Neural cell (in vitro differentiated cells): Measurements from ENCODE around the gene ADGRG3. TPM values are rescaled to one million over a fixed set of nuclear protein-coding genes. Genes with fewer than 3 reads are reported as not detected.

Source experiments
- H2AFZ ChIP-seq: fragments of 200-600, 300-800 bp; sonication (generic), shearing (Covaris generic); 2 replicates; pipeline ENCODE4 v1.6.0; 2014; ENCODE audit warnings: low read depth, mild to moderate bottlenecking, antibody characterized with exemption, low read length, moderate library complexity
- H3F3A ChIP-seq: fragments of 200-600 bp; shearing (Covaris generic); 2 replicates; pipeline ENCODE4 v1.6.1; 2016; ENCODE audit warnings: mild to moderate bottlenecking, moderate library complexity, mixed read lengths, antibody characterized with exemption, low read length; ENCODE audit not compliant: insufficient read depth, poor library complexity, severe bottlenecking
- H3K27ac ChIP-seq: fragments of 200-600, 300-800 bp; sonication (generic), shearing (Covaris generic); 2 replicates; pipeline ENCODE4 v1.5.1; 2014; ENCODE audit warnings: mild to moderate bottlenecking, low read length, moderate library complexity
- H3K27me3 ChIP-seq: fragments of 300-800, 200-600 bp; sonication (generic), shearing (Covaris generic); 2 replicates; pipeline ENCODE4 v1.6.0; 2014; ENCODE audit warnings: mild to moderate bottlenecking, low read depth, low read length, moderate library complexity; ENCODE audit not compliant: insufficient read depth
- H3K36me3 ChIP-seq: fragments of 300-800, 200-600 bp; sonication (generic), shearing (Covaris generic); 2 replicates; pipeline ENCODE4 v1.5.1; 2014; ENCODE audit warnings: mild to moderate bottlenecking, antibody characterized with exemption, low read length, moderate library complexity; ENCODE audit not compliant: insufficient read depth
- H3K4me2 ChIP-seq: fragments of 300-800, 200-600 bp; sonication (generic), shearing (Covaris generic); 2 replicates; pipeline ENCODE4 v1.6.0; 2014; ENCODE audit warnings: mild to moderate bottlenecking, low read length
- H3K4me3 ChIP-seq: fragments of 300-800, 200-600 bp; sonication (generic), shearing (Covaris generic); 2 replicates; pipeline ENCODE4 v1.5.1; 2014; ENCODE audit warnings: mild to moderate bottlenecking, low read length, moderate library complexity
- H3K79me2 ChIP-seq: fragments of 200-600 bp; shearing (Covaris generic); replicated peaks from 2 replicates; pipeline ENCODE4 v1.6.0; 2014; ENCODE audit warnings: mild to moderate bottlenecking, low read length, moderate library complexity; ENCODE audit not compliant: insufficient read depth
- H3K9ac ChIP-seq: fragments of 300-800, 200-600 bp; sonication (generic), shearing (Covaris generic); 2 replicates; pipeline ENCODE4 v1.6.1; 2016; ENCODE audit warnings: mild to moderate bottlenecking, low read length, mixed read lengths
- H3K9me2 ChIP-seq: fragments of 200-600 bp; shearing (Covaris generic); 2 replicates; pipeline ENCODE4 v1.6.1; 2016; ENCODE audit warnings: mild to moderate bottlenecking, low read length, mixed read lengths; ENCODE audit not compliant: insufficient read depth
- H3K9me3 ChIP-seq: fragments of 200-600, 300-800 bp; sonication (generic), shearing (Covaris generic); 2 replicates; pipeline ENCODE4 v1.6.1; 2016; ENCODE audit warnings: mild to moderate bottlenecking, mixed run types, low read length, moderate library complexity, mixed read lengths
- H4K20me1 ChIP-seq: fragments of 200-600 bp; shearing (Covaris generic); 2 replicates; pipeline ENCODE4 v1.6.1; 2016; ENCODE audit warnings: mild to moderate bottlenecking, mixed run types; ENCODE audit not compliant: insufficient read depth
- EP300 ChIP-seq: fragments of 450-650 bp; conservative IDR thresholded peaks from 2 replicates; pipeline ENCODE4 v1.6.1; 2014; ENCODE audit warnings: antibody characterized with exemption, mild to moderate bottlenecking, moderate library complexity; ENCODE audit not compliant: poor library complexity, severe bottlenecking
- EZH2 ChIP-seq: fragments of 200-600, 300-800 bp; shearing (Covaris generic), sonication (generic); IDR thresholded peaks from 2 replicates; pipeline ENCODE4 v1.6.1; 2014; ENCODE audit warnings: antibody characterized with exemption, low read length, borderline replicate concordance, mild to moderate bottlenecking; ENCODE audit not compliant: insufficient read depth, poor library complexity, severe bottlenecking
- MXI1 ChIP-seq: fragments of 450-650 bp; conservative IDR thresholded peaks from 2 replicates; pipeline ENCODE4 v1.6.1; 2014; ENCODE audit warnings: antibody characterized with exemption, mild to moderate bottlenecking; ENCODE audit not compliant: poor library complexity, severe bottlenecking
- POLR2AphosphoS5 ChIP-seq: IDR thresholded peaks from 2 replicates; pipeline ENCODE4 v1.6.1; 2012
- RAD21 ChIP-seq: fragments of 450-650 bp; conservative IDR thresholded peaks from 2 replicates; pipeline ENCODE4 v1.6.1; 2014; ENCODE audit warnings: antibody characterized with exemption, mild to moderate bottlenecking, moderate library complexity
- SMC3 ChIP-seq: fragments of 450-650 bp; conservative IDR thresholded peaks from 2 replicates; pipeline ENCODE4 v1.6.1; 2014; ENCODE audit warnings: antibody characterized with exemption, mild to moderate bottlenecking, moderate library complexity; ENCODE audit not compliant: poor library complexity
- TAF1 ChIP-seq: IDR thresholded peaks from 2 replicates; pipeline ENCODE4 v1.6.1; 2012; ENCODE audit warnings: low read depth
- polyA plus RNA-seq: library from polyadenylated mRNA; depleted of rRNA; stranded (reverse); fragments of >200 nt; gene quantifications from 2 replicates; pipeline ENCODE4 v1.2.3, GENCODE V29; 2014
- TF ChIP-seq, protein P1 (sequence below): fragments of 450-650 bp; IDR thresholded peaks from 2 replicates; pipeline ENCODE4 v1.5.1; 2014; ENCODE audit warnings: antibody characterized with exemption, mild to moderate bottlenecking, moderate library complexity; ENCODE audit not compliant: poor library complexity, severe bottlenecking
- TF ChIP-seq, protein P2 (sequence below): IDR thresholded peaks from 2 replicates; pipeline ENCODE4 v1.6.1; 2012; ENCODE audit warnings: borderline replicate concordance

Gene ADGRG3
- polyA plus RNA-seq, 1 donor from 2014 or later, result 0.62 TPM

DNA sequence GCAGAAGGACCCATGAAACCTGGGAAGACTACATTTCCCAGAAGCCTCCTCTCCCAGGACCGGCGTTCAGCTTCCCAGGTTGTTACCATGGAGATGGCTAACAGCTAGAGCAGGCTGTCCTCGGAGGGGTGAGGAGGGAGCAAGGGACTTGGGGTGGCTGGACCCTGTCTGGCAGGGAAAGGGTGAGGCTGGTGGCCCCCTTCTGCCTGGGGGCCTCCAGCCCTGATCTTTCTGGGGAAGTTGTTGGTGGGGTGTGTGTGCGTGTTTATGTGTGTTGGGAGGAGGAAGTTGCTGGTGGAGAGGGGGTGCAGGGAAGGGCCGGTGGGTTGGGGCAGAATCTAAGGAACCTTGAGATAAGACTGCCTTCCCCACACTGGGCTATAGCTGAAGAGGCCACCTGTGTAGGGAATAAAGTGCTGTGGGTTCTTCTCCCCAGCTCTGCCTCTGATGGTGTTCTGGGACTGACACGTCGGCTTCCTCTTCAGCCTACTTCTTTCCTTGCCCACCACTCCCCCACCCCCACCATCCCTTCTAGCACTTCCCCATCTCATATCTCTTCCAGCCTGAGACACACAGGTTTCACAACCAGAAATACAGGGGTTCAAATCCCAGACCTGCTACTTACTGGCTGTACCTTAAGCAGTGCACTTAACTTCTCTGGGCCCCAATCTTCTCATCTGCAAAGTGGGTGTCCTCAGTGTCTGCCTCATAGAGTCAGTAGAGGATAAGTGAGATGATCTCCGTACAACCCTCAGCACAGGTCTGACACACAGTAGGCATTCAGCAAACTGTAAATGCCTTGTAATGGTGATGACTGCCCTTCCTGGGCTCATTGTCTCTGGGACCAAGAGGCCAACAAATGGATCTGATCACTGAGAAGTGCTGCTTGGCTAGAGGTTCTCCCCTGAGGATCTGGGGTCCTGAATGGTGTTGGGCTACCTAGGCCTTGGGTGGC is 26.9 kb downstream of the ADGRG3 start, which contains the start of gene DRC7:
Gene DRC7, plus strand, starts transcription at position 82 of the 955 bp plus-strand sequence. CDS start 3,144 bp downstream, outside the sequence.
- Histone ChIP-seq H3K27me3 (no peaks in the 10 kb centered on the region), H4K20me1 (no peaks in the 10 kb centered on the region), H3K9ac (peak within 1 kb of the TSS; percentile 17), H3K4me3 (peak within 1 kb of the TSS; percentile 59), H3F3A (no peaks in the 10 kb centered on the region), H3K9me3 (no peaks in the 10 kb centered on the region), H3K9me2 (no peaks in the 10 kb centered on the region), H3K79me2 (no peaks in the 10 kb centered on the region), H3K36me3 (no peaks in the 10 kb centered on the region), H3K27ac (peak within 1 kb of the TSS; percentile 19), H2AFZ (peak within 1 kb of the TSS; percentile 66), H3K4me2 (peak within 1 kb of the TSS; percentile 88)
- TF ChIP-seq EP300 (peak; percentile 37), SMC3 (no peak)

DNA sequence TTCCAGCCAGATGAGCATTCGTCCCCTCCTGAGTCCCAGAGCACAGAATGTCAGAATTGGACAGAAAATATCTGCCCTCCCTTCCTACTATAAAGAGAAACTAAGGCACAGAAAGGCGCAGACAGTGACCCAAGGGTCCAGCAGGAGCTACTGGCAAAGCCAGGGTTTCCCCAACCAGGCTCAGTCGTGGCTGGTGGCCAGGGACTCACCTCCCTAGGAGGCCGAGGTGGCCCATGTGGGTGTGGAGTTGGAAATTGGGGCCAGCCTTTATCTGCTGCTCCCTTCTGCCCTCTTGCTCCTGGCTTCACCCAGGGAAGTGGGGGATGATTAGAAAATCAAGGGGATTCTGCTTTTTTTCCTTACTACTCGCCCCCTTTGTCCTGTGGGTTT is 27.6 kb downstream of the ADGRG3 start:
- H3K9me3 ChIP-seq, result no peaks in the 10 kb centered on the region
- no peak overlapping the region for H3K9ac ChIP-seq
- TF ChIP-seq EZH2 (no peak), TAF1 (no peak), MXI1 (no peak), EP300 (no peak), SMC3 (no peak), POLR2AphosphoS5 (no peak), RAD21 (no peak)
- TF ChIP-seq, protein P1, sequence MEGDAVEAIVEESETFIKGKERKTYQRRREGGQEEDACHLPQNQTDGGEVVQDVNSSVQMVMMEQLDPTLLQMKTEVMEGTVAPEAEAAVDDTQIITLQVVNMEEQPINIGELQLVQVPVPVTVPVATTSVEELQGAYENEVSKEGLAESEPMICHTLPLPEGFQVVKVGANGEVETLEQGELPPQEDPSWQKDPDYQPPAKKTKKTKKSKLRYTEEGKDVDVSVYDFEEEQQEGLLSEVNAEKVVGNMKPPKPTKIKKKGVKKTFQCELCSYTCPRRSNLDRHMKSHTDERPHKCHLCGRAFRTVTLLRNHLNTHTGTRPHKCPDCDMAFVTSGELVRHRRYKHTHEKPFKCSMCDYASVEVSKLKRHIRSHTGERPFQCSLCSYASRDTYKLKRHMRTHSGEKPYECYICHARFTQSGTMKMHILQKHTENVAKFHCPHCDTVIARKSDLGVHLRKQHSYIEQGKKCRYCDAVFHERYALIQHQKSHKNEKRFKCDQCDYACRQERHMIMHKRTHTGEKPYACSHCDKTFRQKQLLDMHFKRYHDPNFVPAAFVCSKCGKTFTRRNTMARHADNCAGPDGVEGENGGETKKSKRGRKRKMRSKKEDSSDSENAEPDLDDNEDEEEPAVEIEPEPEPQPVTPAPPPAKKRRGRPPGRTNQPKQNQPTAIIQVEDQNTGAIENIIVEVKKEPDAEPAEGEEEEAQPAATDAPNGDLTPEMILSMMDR, result no peak
- TF ChIP-seq, protein P2, sequence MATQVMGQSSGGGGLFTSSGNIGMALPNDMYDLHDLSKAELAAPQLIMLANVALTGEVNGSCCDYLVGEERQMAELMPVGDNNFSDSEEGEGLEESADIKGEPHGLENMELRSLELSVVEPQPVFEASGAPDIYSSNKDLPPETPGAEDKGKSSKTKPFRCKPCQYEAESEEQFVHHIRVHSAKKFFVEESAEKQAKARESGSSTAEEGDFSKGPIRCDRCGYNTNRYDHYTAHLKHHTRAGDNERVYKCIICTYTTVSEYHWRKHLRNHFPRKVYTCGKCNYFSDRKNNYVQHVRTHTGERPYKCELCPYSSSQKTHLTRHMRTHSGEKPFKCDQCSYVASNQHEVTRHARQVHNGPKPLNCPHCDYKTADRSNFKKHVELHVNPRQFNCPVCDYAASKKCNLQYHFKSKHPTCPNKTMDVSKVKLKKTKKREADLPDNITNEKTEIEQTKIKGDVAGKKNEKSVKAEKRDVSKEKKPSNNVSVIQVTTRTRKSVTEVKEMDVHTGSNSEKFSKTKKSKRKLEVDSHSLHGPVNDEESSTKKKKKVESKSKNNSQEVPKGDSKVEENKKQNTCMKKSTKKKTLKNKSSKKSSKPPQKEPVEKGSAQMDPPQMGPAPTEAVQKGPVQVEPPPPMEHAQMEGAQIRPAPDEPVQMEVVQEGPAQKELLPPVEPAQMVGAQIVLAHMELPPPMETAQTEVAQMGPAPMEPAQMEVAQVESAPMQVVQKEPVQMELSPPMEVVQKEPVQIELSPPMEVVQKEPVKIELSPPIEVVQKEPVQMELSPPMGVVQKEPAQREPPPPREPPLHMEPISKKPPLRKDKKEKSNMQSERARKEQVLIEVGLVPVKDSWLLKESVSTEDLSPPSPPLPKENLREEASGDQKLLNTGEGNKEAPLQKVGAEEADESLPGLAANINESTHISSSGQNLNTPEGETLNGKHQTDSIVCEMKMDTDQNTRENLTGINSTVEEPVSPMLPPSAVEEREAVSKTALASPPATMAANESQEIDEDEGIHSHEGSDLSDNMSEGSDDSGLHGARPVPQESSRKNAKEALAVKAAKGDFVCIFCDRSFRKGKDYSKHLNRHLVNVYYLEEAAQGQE, result no peak
- no peak overlapping the region for H3K4me3 ChIP-seq
- H3K27me3 ChIP-seq, result no peaks in the 10 kb centered on the region
- H3K4me2 ChIP-seq, result no peak overlapping the region
- H3K9me2 ChIP-seq, result no peaks in the 10 kb centered on the region
- no peak overlapping the region for H3K27ac ChIP-seq
- H3K79me2 ChIP-seq, result no peaks in the 10 kb centered on the region
- H3F3A ChIP-seq, result no peaks in the 10 kb centered on the region
- no peaks in the 10 kb centered on the region for H4K20me1 ChIP-seq
- no peak overlapping the region for H2AFZ ChIP-seq
- no peaks in the 10 kb centered on the region for H3K36me3 ChIP-seq
